Activated CD4-positive, alpha-beta T cell treated with anti-CD3 and anti-CD28 coated beads, Interleukin-2, amount 50 U/mL, for 24 hours (primary cell): Measurements from ENCODE around the gene DPP3.
"Not testable (repeated sequence)": the region's sequence is repeated elsewhere in the genome, so short reads cannot be mapped to it uniquely, and the experiment has no call there.

Source experiments
- DNase-seq, 2 donors: peaks; one replicate each; pipeline ENCODE4 v3.0.0-alpha.2; 2020; ENCODE audit warnings: low read depth in 1 of 2, low spot score in 1 of 2

Gene DPP3

GRCh38 chr11:66480117-66480938 lies at the start of gene DPP3:
Gene DPP3 (plus strand): TSS chr11:66480434. CDS start chr11:66482201, 1,767 bp downstream.
- peak; percentile 86 to 92 for DNase-seq

GRCh38 chr11:66431287-66431686 lies 48.9 kb upstream of the DPP3 start:
- DNase-seq = not testable (repeated sequence)

DNA sequence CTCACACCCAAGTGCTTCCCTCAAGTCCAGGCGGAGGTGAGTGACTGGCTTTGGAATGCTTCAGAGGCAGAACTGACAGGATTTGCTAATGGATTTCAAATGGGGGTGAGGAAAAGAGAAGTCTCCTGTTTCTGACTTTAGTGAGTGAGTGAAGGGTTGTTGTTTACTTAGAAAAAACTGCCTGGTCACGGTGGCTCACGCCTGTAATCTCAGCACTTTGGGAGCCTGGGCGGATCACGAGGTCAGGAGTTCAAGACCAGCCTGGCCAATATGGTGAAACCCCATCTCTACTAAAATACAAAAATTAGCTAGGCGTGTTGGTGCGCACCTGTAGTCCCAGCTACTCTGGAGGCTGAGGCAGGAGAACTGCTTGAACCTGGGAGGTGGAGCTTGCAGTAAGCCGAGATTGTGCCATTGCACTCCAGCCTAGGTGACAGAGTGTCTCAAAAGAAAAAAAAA lies 48.3 kb upstream of the DPP3 start:
- DNase-seq = not testable (repeated sequence)

- DNase-seq = no peak
Measured at GRCh38 chr11:66432597-66432996, 47.6 kb upstream of the DPP3 start.

GRCh38 chr11:66437979-66438503 lies 42.2 kb upstream of the DPP3 start:
- no peak for DNase-seq

DNA sequence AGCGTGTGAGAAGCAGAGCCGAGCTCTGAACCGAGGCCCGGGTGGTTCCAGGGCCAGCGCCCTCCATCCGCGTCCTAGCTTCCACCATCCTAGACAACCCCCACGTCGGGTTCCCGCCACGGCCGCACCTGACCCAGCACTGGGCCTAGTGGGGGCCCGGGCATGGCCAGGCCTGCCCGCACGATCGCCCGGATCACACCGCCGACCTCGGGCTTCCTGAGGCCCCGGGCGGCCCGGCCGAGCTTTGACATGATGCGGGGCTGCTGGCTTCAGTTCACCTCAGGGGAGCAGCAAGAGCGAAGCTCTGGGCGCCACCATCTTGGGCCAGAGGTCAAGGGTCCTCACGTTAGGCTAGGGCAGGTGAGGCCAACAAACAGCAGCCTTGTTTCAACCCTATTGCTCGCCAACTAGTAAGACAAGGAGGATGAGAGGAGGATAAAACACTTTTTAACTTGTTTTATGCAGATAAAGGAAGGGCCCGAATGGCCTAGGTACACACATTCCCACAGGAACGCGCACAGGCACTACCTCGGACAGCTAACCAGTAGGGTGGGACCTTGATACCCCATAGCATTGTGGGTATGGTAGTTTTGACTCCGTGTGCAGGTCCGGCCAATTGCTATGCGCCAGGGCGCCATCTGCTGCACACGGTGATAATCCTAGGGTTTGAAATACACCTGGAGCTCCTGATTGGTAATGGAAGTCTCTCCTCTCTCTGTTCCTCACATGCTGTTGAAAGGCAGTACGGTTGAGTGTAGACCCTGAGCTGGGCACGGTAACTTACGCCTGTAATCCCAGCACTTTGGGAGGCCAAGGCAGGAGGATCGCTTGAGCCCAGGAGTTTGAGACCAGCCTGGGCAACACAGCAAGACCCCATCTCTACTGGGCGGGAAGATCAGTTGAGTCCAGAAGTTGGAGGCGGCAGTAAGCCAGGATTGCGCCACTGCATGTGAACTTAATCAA lies 41.4 kb upstream of the DPP3 start, which contains the start of gene MRPL11:
MRPL11 (minus strand) TSS at position 345 of the 963 bp plus-strand sequence; CDS start at position 251, 94 bp downstream.
- DNase-seq = peak; percentile 71 to 84

- DNase-seq = not testable (repeated sequence)
Measured at GRCh38 chr11:66440101-66440939, 39.9 kb upstream of the DPP3 start.

- not testable (repeated sequence) for DNase-seq
Measured at GRCh38 chr11:66440940-66441282, 39.3 kb upstream of the DPP3 start.

DNA sequence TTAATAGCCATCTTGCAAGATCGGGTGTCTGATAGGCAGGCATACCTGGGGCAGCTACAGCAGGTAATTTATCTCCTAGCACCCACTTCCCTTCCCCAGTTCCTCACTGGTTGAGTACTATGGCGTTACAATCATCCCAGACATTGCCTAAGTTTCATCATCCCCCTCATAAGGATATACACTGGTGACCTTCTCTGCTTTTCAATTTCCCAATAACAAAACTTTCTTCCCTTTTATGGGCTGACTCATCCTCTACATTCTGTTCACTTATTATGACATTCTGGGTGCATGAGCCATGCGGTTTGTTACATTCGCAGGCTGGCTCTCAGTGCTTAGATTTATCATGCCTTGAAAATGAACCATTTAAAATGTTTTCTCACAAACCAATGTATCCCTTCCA lies 36.6 kb upstream of the DPP3 start:
- no peak for DNase-seq

GRCh38 chr11:66447012-66447411 lies 33.2 kb upstream of the DPP3 start:
- no peak for DNase-seq

DNA sequence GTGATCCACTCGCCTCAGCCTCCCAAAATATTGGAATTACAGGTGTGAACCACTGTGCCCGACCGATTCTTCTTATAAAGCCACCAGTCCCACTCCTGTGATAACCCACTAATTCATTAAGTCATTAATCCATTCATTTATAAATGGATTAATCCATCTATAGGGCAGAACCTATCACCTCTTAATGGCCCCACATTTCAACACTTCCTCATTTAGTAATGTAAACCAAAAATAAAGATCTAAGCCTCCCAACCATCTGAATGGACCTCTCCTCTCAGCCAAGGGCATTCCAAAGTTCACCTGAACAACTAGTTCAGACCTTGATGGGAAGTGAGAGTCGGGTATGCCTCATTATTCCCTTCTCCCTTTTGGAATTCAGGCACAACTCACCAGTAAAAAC lies 31.7 kb upstream of the DPP3 start:
- DNase-seq = no peak

DNA sequence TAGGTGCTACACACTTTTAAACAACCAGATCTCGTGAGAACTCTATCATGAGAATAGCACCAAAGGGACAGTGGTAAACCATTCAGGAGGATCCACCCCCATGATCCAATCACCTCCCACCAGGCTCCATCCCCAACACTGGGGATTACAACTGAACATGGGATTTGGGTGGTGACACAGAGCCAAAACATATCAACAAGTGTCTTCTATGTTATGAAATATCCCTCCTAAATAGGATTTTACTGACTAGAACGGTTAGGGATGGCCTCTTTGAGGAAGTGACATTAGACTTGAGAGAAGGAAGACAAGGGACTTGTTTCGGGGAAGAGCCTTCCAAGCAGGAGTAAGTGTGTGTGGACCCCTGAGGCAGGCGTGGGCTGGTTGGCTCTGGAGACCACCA lies 29.7 kb upstream of the DPP3 start:
- no peak for DNase-seq

DNA sequence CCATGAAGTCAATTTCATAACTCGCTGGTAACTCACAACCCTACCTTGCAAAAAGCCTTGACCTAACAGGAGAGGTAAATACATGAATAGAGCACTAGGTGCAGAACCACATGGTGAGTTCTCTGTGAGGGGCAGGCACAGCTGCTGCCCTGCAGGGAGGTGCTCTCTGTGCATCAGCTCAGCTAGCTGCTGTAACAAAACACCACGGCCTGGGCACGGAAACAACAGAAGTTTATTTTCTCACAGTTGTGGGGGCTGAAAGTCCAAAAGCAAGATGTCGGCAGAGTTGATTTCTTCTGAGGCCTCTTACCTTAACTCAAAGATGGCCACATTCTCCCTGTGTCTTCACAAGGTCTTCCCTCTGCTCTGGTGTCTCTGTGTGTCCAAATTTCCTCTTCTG lies 28.6 kb upstream of the DPP3 start:
- no peak for DNase-seq

DNA sequence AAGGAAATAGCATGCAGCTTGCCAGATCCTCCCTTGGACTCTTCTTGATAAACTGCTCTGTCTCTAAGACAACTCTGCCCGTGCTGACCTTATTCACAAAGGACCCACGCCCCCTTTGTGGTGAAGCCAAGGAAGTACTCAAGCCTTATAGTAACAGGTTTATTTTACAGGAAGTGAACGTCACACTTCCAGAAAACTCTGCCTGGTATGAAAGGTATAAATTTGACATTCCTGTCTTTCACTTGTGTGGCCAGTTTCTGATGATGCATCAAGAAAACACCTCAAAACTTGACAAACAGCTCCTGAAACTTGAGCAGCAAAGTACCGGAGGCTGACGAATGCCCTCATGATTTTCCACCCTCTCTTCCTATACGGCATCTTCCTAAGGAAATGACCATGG lies 26.0 kb upstream of the DPP3 start:
- no peak for DNase-seq

DNA sequence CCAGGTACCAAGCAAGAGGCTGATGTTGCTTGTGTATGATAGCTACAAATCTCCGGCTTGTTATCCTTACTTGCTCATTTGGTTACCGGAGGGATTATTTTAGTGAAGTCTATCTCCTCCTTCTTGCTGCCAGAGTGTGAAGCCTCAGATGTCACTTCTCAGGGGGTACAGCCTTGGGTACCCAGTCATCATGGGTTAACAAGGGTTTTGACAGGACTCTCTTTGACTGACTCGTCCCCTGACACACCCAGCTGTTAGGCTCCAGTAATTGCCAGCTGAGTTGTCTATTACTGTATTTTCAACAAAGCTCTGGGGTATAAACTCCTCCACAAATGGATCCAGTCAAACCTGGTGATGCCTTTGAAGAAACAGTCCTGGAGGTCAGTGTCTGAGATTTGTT lies 25.4 kb upstream of the DPP3 start:
- no peak for DNase-seq

GRCh38 chr11:66457826-66458225 lies 22.4 kb upstream of the DPP3 start:
- no peak for DNase-seq

DNA sequence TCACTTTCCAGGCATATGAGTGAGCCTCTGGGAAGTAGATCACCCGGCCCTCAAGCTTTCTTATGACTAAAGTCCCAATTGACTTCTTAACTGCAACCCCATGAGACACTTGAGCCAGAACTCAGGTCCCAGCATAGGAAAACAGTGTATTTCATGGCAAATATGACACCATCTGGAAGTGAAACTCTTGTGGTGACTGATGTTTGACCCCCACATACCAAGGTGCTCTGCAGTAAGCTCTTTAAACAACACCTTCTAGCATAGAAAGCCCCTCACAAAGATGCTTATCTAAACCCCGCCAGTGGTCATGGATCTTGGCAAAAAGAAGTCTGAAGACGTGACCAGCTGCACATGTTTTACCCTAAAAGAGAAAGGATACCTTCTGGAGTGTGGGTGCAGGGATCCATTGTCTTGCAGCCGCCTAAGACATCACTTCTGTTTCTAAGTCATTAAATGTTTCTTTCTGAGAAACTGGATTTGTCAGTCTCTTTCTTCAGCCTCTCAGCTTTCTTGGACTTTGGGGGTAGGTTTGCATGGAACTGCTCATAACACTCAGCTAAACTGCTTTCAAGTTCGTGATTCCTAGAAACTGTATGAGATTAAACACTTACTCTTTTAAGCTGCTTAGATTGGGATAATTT lies 21.0 kb upstream of the DPP3 start:
- no peak for DNase-seq

DNA sequence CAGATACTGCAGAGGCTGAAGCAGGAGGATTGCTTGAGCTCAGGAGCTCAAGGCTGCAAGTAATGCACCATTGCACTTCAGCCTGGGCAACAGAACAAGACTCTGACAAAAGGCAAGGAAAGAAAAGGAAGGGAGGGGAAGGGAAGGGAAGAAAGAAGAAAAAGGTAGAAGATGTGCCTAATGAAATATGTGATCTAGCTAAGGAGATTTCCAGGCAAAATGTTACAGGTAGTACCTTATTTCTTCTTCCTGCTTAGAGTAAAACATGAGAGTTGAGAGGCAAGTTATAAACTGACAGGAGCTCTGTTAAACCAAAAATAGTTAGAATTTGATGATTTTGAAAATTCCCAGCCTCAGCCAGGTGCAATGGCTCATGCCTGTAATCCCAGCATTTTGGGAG lies 18.2 kb upstream of the DPP3 start:
- DNase-seq = no peak

- DNase-seq = no peak
Measured at GRCh38 chr11:66462911-66463310, 17.3 kb upstream of the DPP3 start.

DNA sequence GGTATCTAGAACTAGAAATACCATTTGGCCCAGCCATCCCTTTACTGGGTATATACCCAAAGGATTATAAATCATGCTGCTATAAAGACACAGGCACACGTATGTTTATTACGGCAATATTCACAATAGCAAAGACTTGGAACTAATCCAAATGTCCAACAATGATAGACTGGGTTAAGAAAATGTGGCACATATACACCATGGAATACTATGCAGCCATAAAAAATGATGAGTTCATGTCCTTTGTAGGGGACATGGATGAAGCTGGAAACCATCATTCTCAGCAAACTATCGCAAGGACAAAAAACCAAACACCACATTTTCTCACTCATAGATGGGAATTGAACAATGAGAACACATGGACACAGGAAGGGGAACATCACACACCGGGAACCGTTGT lies 16.1 kb upstream of the DPP3 start:
- DNase-seq = not testable (repeated sequence)
